HT1080 (cell line): ENCODE data around the gene WDR31. TPM values are rescaled to one million over a fixed set of nuclear protein-coding genes. Genes with fewer than 3 reads are reported as not detected.
"Not testable (repeated sequence)": the region's sequence is repeated elsewhere in the genome, so short reads cannot be mapped to it uniquely, and the experiment has no call there.

Experiments
- DNase-seq: peaks from one replicate; pipeline ENCODE4 v3.0.0-alpha.2; 2015; ENCODE audit warnings: low read depth
- total RNA-seq: library from RNA; depleted of rRNA; stranded (reverse); fragments of >200 nt; shearing (Covaris generic); gene quantifications from 2 replicates; pipeline ENCODE4 v1.2.3, GENCODE V29; 2014

WDR31 gene
- total RNA-seq, 1 experiment from 2014 or later = 0.43 TPM

- DNase-seq = no peak
These were observed 29.1 kb upstream of the WDR31 start for GRCh38 chr9:113368982-113369854.

GRCh38 chr9:113368348-113368981, 28.4 kb upstream of the WDR31 start:
- no peak for DNase-seq

- DNase-seq = not testable (repeated sequence)
These were observed 25.6 kb upstream of the WDR31 start for GRCh38 chr9:113365652-113366051.

GRCh38 chr9:113364951-113365350, 24.9 kb upstream of the WDR31 start:
- DNase-seq = no peak

GRCh38 chr9:113363336-113363735, 23.3 kb upstream of the WDR31 start:
- DNase-seq = no peak

- DNase-seq = no peak
These were observed 21.4 kb upstream of the WDR31 start for GRCh38 chr9:113361304-113362018.

GRCh38 chr9:113360242-113360842, 20.3 kb upstream of the WDR31 start:
- no peak for DNase-seq

GRCh38 chr9:113359385-113359784, 19.3 kb upstream of the WDR31 start:
- DNase-seq = no peak

GRCh38 chr9:113356686-113357292, 16.7 kb upstream of the WDR31 start:
- DNase-seq = no peak

- DNase-seq = no peak
These were observed 15.0 kb upstream of the WDR31 start for GRCh38 chr9:113355040-113355596.

- no peak for DNase-seq
These were observed 12.3 kb upstream of the WDR31 start for GRCh38 chr9:113352411-113352810.

- DNase-seq = no peak
These were observed 11.9 kb upstream of the WDR31 start for GRCh38 chr9:113352006-113352405.

- DNase-seq = no peak
These were observed 10.9 kb upstream of the WDR31 start for GRCh38 chr9:113350937-113351336.

GRCh38 chr9:113350107-113350661, 10.1 kb upstream of the WDR31 start:
- no peak for DNase-seq

- no peak for DNase-seq
These were observed 9.5 kb upstream of the WDR31 start, which contains the start of gene BSPRY for GRCh38 chr9:113349445-113350094. TSS of gene BSPRY (plus strand) at chr9:113349541. CDS start at chr9:113349580, 39 bp downstream.

- DNase-seq = no peak
These were observed 9.0 kb upstream of the WDR31 start for GRCh38 chr9:113349066-113349444.

GRCh38 chr9:113348437-113348836, 8.4 kb upstream of the WDR31 start:
- no peak for DNase-seq

- no peak for DNase-seq
These were observed 5.6 kb upstream of the WDR31 start for GRCh38 chr9:113345671-113346070.

GRCh38 chr9:113345190-113345589, 5.1 kb upstream of the WDR31 start:
- peak; percentile 17 for DNase-seq

GRCh38 chr9:113343732-113344231, 3.7 kb upstream of the WDR31 start:
- peak; percentile 20 for DNase-seq
